Measurements from ENCODE around the gene PYM1.

GRCh38 chr12:55861396-55861795, 66.3 kb downstream of the PYM1 start:
- TF ChIP-seq CTCF (conservative IDR thresholded peaks at IDR 0.05; ENCODE audit: low read length) (no peak), EZH2phosphoT487 (IDR thresholded peaks at IDR 0.05; ENCODE audit: borderline replicate concordance) (no peak)
